GM21723 (cell line): ENCODE data around the gene SNTB2.
"Not testable (repeated sequence)": the region's sequence is repeated elsewhere in the genome, so short reads cannot be mapped to it uniquely, and the experiment has no call there.

Source experiments
- ATAC-seq: cut with Tn5 transposase; IDR thresholded peaks from one replicate; pipeline ENCODE4 v1.9.1; 2021; ENCODE audit warnings: mild to moderate bottlenecking, moderate library complexity; ENCODE audit not compliant: unreplicated experiment

Gene SNTB2

GRCh38 chr16:69283851-69284250 lies 96.9 kb downstream of the SNTB2 start:
- no peak for ATAC-seq

GRCh38 chr16:69285240-69285639 lies 98.3 kb downstream of the SNTB2 start:
- ATAC-seq, result no peak

DNA sequence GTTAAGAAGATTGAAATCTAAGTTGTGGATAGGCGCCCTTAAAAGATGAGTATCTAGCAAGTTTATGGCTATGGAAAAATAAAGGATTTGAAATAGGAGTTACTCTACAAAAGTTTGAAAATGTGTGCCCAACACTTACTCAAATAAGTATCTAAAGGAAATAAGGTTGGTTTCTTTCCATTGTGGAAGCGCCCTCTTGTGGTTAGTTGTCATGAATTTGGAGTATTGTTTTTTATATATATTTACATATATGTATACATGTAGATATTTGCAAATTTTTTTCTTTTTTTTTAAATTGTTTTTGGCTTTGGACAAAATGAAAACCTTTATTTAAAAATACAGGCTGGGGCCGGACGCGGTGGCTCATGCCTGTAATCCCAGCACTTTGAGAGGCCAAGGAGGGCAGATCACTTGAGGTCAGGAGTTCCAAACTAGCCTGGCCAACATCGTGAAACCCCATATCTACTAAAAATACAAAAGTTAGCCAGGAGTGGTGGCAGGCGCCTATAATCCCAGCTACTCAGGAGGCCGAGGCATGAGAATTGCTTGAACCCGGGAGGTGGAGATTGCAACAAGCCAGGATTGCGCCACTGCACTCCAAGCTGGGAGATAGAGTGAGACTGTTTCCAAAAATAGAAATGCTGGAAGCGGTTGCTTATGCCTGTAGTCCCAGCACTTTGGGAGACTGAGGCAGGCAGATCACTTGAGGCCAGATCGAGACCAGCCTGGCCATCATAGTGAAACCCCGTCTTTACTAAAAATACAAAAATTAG lies 100.2 kb downstream of the SNTB2 start:
- ATAC-seq, result no peak

GRCh38 chr16:69291657-69292056 lies 104.7 kb downstream of the SNTB2 start:
- ATAC-seq, result not testable (repeated sequence)

GRCh38 chr16:69293401-69293800 lies 106.4 kb downstream of the SNTB2 start:
- no peak for ATAC-seq

DNA sequence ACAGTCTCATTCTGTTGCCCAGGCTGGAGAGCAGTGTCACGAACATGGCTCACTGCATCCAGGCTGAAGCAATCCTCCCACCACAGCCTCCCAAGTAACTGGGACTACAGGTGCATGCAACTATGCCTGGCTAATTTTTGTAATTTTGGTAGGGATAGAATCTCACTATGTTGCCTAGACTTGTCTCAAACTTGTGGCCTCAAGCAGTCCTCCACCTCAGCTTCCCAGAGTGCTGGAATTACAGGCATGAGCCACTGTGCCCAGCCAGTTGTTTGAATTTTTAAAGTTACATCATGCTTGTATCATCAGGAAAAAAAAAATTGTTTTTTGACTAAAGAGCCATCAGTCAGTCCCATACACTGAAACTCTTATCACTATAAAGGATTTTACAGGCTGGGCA lies 107.1 kb downstream of the SNTB2 start:
- no peak for ATAC-seq

DNA sequence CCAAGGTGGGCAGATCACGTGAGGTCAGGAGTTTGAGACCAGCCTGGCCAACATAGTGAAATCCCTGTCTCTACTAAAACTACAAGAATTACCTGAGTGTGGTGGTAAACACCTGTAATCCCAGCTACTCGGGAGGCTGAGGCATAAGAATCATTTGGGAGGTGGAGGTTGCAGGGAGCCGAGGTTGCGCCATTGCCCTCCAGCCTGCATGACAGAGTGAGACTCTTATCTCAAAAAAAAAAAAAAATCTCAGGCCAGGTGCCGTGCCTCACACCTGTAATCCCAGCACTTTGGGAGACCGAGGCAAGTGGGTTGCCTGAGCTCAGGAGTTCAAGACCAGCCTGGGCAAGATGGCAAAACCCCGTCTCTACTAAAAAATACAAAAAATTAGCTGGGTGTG lies 109.8 kb downstream of the SNTB2 start:
- ATAC-seq, result not testable (repeated sequence)

- ATAC-seq, result no peak
Measured at GRCh38 chr16:69298261-69298660, 111.3 kb downstream of the SNTB2 start.

DNA sequence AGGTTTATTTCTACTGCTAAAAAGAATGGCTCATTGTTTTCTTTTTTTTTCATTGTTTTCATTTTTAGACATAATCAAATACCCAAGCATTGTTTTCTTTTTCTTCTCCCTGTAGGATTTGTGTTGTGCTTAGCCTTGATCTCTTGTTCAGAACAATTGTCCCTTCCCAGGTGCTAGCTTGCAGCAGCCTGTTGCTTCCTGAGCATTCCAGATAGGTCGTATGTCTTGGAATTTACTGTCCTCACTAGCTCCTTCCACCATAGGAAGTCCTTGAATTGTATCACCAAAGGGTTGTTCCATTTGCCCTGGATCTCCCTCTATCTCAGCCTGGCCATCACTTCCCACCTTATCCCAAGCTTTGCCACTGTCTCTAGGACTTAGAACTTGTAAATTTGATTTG lies 114.2 kb downstream of the SNTB2 start:
- ATAC-seq, result no peak

GRCh38 chr16:69301861-69302260 lies 114.9 kb downstream of the SNTB2 start:
- no peak for ATAC-seq

GRCh38 chr16:69302301-69302700 lies 115.3 kb downstream of the SNTB2 start:
- no peak for ATAC-seq

GRCh38 chr16:69306031-69306430 lies 119.1 kb downstream of the SNTB2 start:
- no peak for ATAC-seq

DNA sequence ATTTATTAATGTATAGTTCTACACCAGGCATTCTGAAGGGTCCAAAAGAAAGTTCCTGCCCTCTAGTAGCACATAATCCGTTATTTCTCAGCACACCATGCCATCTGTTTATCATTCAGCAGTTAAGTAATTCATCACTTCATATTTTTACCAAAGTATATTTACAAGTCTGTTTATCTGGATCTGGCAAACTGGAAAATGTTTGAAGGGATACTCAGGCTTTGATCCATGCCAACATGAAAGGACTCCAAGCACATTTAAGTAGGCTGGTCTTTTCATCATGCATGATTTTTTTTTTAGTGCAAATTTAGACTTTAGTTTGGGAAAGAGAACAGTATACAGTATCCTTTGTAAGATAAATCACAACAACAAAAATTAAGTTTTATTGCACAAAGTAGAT lies 120.1 kb downstream of the SNTB2 start:
- ATAC-seq, result no peak

- no peak for ATAC-seq
Measured at GRCh38 chr16:69307856-69308255, 120.9 kb downstream of the SNTB2 start.

DNA sequence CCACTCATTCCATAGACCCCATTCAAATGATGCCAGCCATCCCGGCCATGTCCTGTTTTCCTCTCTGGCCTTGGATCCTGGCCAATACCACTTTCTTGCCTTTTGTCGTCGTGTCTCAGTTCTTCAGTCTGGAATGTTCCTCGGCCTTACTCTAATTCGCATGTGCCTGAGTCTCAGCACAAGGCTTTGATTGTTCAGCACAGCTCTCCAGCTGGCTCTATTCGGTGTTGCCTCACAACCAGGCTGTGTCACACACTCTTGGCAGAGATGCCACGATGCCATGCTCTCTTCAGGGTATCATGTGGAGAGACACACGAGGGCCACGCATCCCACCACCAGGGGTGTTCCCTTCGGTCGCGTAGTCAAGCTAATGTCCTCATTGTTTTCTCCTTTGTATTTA lies 122.4 kb downstream of the SNTB2 start:
- no peak for ATAC-seq

DNA sequence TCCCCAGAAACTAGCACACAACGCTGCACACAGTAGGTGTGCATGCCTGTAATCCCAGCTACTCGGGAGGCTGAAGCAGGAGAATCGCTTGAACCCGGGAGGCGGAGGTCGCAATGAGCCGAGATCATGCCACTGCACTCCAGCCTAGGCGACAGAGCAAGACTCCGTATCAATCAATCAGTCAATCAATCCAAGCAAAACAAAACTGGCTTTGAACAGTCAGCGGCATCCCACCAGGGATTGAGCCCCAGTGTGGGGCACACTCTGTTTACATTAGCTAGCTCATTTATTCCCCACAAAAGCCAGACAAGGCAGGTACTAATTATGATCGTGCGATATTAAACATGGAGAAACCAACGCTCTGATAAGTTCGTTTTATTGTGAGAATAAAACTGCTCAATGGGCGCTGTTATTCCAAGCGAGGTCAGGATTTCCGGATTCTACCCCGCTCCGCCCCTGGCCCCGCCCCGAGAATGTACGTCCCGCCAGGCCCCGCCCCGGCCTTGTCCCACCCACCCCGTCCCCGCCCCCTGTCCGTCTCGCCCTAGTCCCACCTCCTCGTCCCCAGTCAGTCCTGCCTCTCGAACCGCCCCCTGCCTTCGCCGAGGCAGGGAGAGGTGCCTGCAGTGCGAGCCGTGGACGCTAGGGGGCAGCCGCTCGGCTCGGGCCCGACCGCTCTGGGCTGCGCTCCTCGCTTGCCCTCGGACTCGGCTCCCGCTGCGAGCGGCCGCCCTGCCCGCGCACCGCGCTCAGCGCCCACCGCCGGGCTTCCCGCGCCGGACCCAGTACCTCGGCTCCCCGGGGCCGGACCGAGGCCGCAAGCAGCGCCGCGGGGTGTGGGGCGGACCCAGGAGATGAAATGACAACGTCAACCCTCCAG lies 123.9 kb downstream of the SNTB2 start, which contains the start of gene VPS4A:
VPS4A (plus strand) TSS at position 698 of the 880 bp plus-strand sequence; CDS start at position 860, 162 bp downstream.
- peak; percentile 93 for ATAC-seq

GRCh38 chr16:69311533-69312387 lies 124.8 kb downstream of the SNTB2 start:
- peak; percentile 59 for ATAC-seq

DNA sequence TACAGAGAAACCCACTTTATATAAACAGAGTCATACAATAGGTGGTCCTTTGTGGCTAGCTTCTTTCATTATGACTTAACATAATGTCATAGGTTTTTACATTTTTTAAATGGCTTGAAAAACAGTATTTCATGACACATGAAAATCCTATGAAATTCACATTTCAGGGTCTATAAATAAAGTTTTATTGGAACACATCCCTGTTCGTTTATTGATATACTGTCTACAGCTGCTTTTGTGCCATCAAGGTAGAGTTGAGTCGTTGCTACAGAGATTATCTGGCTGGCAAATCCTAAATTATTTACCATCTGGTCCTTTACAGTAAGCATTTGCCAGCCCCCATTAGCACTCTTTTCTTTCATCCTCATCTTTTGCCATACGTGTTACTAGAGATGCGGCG lies 126.5 kb downstream of the SNTB2 start:
- no peak for ATAC-seq

DNA sequence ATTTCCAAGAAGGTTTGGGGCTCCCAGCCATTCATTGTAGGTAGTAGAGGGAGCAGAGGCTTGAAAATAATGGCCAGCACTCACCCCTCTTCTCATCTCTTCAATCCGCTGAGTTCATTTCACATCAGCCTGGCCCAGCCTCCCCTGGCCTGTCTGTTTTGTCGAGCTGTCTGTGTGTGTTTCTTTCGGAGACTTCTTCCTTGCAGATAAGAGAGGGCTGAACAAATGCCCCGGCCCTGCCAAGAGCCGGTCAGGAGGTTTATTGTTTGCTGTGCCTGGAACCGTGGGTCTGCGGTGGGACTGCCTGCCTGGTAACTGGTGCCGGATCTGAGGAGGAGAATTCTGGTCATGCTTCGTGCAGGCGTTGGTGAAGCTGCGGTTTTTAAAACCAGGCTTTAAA lies 127.6 kb downstream of the SNTB2 start:
- ATAC-seq, result no peak

DNA sequence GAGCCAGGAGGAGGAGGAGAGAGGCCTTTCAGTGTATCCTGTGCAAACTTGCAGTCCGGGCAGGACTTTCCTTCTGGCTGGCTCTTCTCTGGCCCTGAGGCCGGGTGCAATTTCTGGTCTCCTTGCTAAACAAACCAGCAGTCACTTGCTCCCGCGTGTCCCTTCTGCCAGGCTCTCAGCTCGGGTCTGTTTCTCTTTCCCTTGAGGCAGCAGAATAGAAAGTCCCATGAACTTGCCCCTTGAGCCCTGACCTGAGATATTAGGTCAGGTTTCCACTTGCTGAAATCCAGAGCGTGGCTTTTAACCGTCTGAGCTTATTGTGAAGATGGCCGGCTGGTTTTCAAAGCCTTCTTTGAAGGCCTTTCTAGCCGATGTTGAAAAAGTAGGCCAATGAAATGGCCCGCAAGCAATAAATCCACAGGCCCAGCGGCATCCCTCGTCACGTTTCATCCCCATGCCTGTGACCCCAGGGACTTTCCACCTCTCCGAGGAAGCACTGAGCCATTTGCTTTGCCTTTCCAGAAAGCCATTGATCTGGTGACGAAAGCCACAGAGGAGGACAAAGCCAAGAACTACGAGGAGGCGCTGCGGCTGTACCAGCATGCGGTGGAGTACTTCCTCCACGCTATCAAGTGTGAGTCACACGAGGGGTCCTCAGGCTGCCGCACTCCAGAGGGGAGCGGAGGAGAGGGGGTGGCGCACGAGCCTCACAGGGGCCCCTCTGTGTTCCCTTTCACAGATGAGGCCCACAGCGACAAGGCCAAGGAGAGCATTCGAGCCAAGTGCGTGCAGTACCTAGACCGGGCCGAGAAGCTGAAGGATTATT lies 128.7 kb downstream of the SNTB2 start:
- no peak for ATAC-seq
